NCI-H2227 (cell line): Measurements from ENCODE around the gene NADSYN1.

Experiments used
- DNase-seq: peaks from one replicate; lab custom pipeline; 2025; ENCODE audit not compliant: unreplicated experiment; lab: John Stamatoyannopoulos, UW

NADSYN1 gene

GRCh38 chr11:71544525-71545214, 91.7 kb downstream of the NADSYN1 start:
- no peak for DNase-seq

- no peak for DNase-seq
Measured at GRCh38 chr11:71545405-71545966, 92.5 kb downstream of the NADSYN1 start.

GRCh38 chr11:71548120-71548519, 95.1 kb downstream of the NADSYN1 start, which contains the start of gene KRTAP5-9:
TSS of gene KRTAP5-9 (plus strand) at chr11:71548420. CDS start at chr11:71548658, 238 bp downstream.
- no peak for DNase-seq

- no peak for DNase-seq
Measured at GRCh38 chr11:71548716-71549151, 95.7 kb downstream of the NADSYN1 start.
